ENCODE results near the gene MAST2.

Gene MAST2

DNA sequence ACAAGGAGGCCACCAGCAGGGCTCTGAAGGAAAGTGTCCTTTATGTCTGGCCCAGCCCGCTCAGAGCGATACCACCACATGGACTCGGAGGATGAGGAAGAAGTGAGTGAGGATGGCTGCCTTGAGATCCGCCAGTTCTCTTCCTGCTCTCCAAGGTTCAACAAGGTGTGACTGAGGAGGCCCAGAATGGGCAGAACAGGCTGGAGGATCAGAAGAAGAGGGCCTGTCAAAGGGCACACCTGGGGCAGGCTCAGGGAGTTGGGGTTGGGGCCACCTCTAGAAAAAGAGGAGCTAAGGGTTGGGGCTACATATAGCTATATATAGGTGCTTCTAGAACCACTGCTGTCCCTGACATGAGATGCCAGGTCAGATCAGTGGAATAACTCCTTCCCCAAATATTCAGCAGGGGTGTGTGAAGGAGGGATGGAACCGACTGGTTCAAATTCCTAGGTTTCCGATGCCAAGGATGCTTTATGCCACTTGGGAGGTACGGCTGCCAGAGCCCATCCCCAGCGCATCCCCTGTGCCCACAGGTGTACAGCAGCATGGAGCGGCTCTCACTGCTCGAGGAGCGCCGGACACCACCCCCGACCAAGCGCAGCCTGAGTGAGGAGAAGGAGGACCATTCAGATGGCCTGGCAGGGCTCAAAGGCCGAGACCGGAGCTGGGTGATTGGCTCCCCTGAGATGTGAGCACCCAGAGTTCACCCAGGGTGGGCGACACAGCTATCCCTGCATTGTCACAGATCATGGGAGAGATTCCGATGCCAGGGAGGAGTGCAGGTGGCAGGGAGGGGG is 226.9 kb downstream of the MAST2 start:
- TF ChIP-seq, protein P1, sequence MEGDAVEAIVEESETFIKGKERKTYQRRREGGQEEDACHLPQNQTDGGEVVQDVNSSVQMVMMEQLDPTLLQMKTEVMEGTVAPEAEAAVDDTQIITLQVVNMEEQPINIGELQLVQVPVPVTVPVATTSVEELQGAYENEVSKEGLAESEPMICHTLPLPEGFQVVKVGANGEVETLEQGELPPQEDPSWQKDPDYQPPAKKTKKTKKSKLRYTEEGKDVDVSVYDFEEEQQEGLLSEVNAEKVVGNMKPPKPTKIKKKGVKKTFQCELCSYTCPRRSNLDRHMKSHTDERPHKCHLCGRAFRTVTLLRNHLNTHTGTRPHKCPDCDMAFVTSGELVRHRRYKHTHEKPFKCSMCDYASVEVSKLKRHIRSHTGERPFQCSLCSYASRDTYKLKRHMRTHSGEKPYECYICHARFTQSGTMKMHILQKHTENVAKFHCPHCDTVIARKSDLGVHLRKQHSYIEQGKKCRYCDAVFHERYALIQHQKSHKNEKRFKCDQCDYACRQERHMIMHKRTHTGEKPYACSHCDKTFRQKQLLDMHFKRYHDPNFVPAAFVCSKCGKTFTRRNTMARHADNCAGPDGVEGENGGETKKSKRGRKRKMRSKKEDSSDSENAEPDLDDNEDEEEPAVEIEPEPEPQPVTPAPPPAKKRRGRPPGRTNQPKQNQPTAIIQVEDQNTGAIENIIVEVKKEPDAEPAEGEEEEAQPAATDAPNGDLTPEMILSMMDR (IDR thresholded peaks at IDR 0.05; ENCODE audit: low read length, missing control alignments), result no peak

DNA sequence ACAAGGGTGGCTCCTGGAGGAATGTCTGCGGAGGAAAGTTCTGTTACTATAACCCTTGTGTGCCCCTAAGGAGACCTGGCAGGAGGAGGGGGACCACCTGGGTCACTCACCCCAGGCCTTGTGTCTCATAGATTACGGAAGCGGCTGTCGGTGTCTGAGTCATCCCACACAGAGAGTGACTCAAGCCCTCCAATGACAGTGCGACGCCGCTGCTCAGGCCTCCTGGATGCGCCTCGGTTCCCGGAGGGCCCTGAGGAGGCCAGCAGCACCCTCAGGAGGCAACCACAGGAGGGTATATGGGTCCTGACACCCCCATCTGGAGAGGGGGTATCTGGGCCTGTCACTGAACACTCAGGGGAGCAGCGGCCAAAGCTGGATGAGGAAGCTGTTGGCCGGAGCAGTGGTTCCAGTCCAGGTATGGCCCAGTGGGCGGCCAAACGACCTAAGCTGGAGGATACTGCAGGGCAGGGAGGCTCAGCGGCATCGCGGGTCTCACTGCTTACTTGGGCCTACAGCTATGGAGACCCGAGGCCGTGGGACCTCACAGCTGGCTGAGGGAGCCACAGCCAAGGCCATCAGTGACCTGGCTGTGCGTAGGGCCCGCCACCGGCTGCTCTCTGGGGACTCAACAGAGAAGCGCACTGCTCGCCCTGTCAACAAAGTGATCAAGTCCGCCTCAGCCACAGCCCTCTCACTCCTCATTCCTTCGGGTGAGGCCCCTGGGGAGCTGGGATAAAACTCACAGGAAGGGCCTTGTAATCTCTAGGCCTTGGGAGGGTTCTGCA is 227.7 kb downstream of the MAST2 start:
- H3K4me3 ChIP-seq (replicated peaks; ENCODE audit: low read depth, low read length), result no peak overlapping the region
- TF ChIP-seq, protein P1 (IDR thresholded peaks at IDR 0.05; ENCODE audit: low read length, missing control alignments), result no peak
- DNase-seq (ENCODE audit: low read depth), result no peak

More for the DNA sequence above, 226.9 kb downstream of the MAST2 start:
- H3K4me3 ChIP-seq (replicated peaks; ENCODE audit: low read depth, low read length), result no peak overlapping the region
- no peak for DNase-seq (ENCODE audit: low read depth)

DNA sequence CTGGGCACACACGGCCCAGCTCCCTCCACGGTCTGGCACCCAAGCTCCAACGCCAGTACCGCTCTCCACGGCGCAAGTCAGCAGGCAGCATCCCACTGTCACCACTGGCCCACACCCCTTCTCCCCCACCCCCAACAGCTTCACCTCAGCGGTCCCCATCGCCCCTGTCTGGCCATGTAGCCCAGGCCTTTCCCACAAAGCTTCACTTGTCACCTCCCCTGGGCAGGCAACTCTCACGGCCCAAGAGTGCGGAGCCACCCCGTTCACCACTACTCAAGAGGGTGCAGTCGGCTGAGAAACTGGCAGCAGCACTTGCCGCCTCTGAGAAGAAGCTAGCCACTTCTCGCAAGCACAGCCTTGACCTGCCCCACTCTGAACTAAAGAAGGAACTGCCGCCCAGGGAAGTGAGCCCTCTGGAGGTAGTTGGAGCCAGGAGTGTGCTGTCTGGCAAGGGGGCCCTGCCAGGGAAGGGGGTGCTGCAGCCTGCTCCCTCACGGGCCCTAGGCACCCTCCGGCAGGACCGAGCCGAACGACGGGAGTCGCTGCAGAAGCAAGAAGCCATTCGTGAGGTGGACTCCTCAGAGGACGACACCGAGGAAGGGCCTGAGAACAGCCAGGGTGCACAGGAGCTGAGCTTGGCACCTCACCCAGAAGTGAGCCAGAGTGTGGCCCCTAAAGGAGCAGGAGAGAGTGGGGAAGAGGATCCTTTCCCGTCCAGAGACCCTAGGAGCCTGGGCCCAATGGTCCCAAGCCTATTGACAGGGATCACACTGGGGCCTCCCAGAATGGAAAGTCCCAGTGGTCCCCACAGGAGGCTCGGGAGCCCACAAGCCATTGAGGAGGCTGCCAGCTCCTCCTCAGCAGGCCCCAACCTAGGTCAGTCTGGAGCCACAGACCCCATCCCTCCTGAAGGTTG is 231.4 kb downstream of the MAST2 start:
- no peak for DNase-seq (ENCODE audit: low read depth)
- TF ChIP-seq, protein P1 (IDR thresholded peaks at IDR 0.05; ENCODE audit: low read length, missing control alignments), result no peak
- H3K4me3 ChIP-seq (replicated peaks; ENCODE audit: low read depth, low read length), result no peak overlapping the region

DNA sequence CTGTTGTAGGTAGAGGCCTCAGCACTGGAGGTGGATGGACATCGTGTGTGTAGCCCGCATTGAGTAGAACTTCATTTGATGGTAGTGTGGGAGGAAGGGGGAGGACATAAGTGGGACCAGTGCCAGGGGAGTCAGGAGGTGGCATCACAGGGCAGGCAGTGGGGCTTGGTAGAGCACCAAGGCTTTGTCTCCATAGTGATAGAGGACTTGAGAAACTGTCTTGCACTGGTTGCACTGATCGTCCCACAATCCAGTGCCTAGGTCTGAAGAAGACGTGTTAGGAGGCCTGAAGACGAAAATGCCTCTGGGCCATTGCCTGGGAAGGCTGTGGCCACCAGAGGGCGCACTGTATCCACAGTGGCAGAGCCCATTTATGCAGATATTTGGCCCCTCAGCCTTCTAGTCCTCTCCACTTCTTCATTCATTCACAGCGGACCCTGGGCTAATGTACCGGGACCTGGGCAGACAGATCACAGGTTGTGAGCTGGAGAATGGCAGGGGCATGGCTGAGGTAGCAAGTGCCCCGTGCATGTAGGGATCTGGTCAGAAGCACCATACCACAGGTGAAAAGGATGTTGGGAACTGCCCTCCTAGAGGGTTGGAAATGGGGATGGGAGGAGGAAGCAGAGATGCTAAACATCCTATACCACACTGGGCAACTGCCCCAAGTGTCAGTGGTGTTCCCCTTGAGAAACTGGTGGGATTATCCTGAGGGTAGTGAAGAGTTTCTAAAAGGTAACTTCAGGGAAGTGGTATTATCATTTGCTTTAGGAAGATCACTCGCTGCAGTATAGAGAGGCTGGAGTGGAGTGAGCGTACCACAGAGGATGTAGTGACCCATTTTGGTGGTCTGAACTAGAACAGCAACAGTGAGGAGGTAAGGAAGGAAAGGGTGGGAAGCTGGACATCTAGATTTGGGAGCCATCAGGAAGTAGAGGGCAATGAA is 233.8 kb downstream of the MAST2 start:
- peak; percentile 87 for DNase-seq (ENCODE audit: low read depth)
- TF ChIP-seq, protein P1 (IDR thresholded peaks at IDR 0.05; ENCODE audit: low read length, missing control alignments), result peak; percentile 99
- no peak overlapping the region for H3K4me3 ChIP-seq (replicated peaks; ENCODE audit: low read depth, low read length)

DNA sequence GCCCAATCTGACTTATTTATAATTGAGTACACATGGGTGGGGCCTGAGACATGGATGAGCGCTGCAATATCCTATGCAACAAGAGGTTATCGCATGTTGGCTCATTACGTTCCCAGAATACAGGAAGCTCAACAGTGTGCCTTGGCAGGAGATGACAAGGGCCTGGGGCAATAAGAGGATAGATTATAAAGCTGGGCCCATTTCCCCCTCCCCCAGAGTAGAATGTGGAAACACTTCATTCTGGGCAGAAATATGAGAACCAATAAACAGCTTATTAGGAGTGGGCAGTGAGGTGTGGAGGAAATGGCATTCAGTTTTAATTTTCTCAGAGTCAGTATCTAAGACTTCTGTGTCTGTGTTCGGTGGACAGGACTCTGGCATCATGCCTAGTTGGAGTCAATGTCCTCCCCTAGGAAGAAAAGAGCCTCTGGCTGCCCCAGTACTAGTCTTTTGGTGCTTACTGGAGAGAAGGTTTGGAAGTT is 236.2 kb downstream of the MAST2 start:
- TF ChIP-seq, protein P1 (IDR thresholded peaks at IDR 0.05; ENCODE audit: low read length, missing control alignments), result no peak
- H3K4me3 ChIP-seq (replicated peaks; ENCODE audit: low read depth, low read length), result no peak overlapping the region
- DNase-seq (ENCODE audit: low read depth), result peak; percentile 64
